ENCODE data around the gene ADORA1. TPM values are rescaled to one million over a fixed set of nuclear protein-coding genes. Genes with fewer than 3 reads are reported as not detected.

The ADORA1 gene
- polyA plus RNA-seq, 1 of the 3 experiments (the other 2 are of a cell fraction): 4.8 TPM

DNA sequence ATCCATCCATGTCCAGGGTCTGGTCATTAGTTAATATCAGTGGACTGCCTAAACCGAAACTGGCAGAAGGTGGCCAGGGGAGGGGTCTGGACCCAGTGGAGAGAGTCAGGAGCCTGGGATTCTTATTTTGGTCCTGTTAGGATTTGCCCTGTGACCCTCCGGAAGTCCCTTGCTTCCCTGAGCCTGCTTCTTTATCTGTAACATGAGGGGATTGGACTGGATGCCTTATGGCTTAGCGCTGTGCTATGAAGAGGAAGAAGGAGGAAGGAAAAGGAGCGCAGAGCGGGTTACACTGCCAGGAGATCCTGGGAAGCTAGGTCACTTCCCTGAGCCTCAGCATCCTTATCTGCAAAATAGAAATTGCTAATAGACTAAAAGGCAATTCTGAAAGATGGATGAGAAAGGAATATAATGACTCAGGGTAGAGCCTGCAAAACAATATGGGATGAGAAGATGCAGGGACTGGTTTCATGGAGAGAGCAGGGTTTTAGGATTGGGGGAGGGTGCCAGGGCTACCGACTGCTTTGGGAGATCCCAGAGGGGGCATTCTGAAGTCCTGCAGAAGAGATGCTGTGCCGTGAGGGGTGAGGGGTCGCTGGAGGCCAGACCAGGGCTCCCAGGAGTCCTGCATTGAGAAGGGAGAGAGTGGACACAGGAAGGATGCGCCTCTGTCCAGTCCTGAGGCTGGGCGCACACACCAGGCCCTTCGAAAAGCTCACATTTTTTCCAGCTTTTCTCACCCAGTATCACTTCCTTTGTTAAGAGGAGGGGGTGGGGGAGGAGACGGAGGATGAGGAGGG lies 460 bp upstream of the ADORA1 start:
- POLR2A ChIA-PET: no interaction called here
- DNase-seq: no peak
- H3K4me2 ChIP-seq: peak overlapping the region; percentile 54

DNA sequence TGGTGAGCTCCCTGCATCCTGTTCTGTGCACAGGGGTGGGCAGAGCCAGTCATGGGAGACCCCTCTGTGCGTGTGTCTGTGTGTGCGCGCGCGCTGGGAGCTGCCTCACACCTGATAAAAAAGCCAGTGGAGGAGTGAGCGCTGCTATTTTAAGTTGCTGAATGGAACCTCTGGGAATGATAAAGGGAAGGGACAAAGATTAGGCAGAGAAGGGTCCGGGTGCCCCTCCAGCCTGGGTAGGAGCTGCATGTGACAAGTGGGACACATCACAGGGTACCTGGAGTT lies 847 bp downstream of the ADORA1 start:
- TF ChIP-seq, protein P1, sequence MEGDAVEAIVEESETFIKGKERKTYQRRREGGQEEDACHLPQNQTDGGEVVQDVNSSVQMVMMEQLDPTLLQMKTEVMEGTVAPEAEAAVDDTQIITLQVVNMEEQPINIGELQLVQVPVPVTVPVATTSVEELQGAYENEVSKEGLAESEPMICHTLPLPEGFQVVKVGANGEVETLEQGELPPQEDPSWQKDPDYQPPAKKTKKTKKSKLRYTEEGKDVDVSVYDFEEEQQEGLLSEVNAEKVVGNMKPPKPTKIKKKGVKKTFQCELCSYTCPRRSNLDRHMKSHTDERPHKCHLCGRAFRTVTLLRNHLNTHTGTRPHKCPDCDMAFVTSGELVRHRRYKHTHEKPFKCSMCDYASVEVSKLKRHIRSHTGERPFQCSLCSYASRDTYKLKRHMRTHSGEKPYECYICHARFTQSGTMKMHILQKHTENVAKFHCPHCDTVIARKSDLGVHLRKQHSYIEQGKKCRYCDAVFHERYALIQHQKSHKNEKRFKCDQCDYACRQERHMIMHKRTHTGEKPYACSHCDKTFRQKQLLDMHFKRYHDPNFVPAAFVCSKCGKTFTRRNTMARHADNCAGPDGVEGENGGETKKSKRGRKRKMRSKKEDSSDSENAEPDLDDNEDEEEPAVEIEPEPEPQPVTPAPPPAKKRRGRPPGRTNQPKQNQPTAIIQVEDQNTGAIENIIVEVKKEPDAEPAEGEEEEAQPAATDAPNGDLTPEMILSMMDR (IDR thresholded peaks at IDR 0.05): peak; percentile 0; the same call in 1 of the 2 replicates
- TF ChIP-seq, protein P2, sequence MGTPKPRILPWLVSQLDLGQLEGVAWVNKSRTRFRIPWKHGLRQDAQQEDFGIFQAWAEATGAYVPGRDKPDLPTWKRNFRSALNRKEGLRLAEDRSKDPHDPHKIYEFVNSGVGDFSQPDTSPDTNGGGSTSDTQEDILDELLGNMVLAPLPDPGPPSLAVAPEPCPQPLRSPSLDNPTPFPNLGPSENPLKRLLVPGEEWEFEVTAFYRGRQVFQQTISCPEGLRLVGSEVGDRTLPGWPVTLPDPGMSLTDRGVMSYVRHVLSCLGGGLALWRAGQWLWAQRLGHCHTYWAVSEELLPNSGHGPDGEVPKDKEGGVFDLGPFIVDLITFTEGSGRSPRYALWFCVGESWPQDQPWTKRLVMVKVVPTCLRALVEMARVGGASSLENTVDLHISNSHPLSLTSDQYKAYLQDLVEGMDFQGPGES (IDR thresholded peaks at IDR 0.05; ENCODE audit: low read depth, low read length): no peak
- Histone ChIP-seq H3K4me3 (ENCODE audit: low read depth in 2 of 2, low read length in 1 of 2) (peak overlapping the region; percentile 48 to 55), H2AFZ (ENCODE audit: low read depth) (peak overlapping the region; percentile 55; the same call in 1 of the 2 replicates), H4K20me1 (ENCODE audit: insufficient read depth) (no peaks in the 10 kb centered on the region), H3K4me2 (peak overlapping the region; percentile 54), H3K9me2 (no peaks in the 10 kb centered on the region), H3K4me1 (ENCODE audit: control insufficient read depth in 1 of 2, insufficient read depth in 2 of 2, low read depth in 1 of 2, low read length in 1 of 2) (peaks cover 21 to 69% of the 10 kb centered on the region in 2 experiments), H3K9ac (no peak overlapping the region), H3F3A (replicated peaks; ENCODE audit: insufficient read depth) (peaks cover 5% of the 10 kb centered on the region), H3K79me2 (ENCODE audit: insufficient read depth) (no peaks in the 10 kb centered on the region), H3K9me3 (no peaks in the 10 kb centered on the region), H3K36me3 (replicated peaks in 1 of 2; ENCODE audit: control insufficient read depth in 1 of 2, insufficient read depth in 2 of 2, low read length in 1 of 2) (no peaks in the 10 kb centered on the region), H3K27me3 (ENCODE audit: insufficient read depth) (no peaks in the 10 kb centered on the region), H3K27ac (ENCODE audit: low read depth in 2 of 2, low read length in 1 of 2) (no peak overlapping the region)
- ChIA-PET POLR2A (no interaction called here), CTCF (interaction anchor here (0.9 to 26.1 kb wide), 12 partner anchors 10 to 141 kb away, joined by 3 to 602 read pairs (median 7); partner anchors contain the start of gene MYBPH)
- 87% methylated on average over 7 of the region's 7 CpGs for WGBS (ENCODE audit: low lambda C conversion rate)
- no peak for DNase-seq

More for the DNA sequence above, 460 bp upstream of the ADORA1 start:
- H4K20me1 ChIP-seq (ENCODE audit: insufficient read depth): no peaks in the 10 kb centered on the region
- peaks cover 21 to 67% of the 10 kb centered on the region in 2 experiments for H3K4me1 ChIP-seq (ENCODE audit: control insufficient read depth in 1 of 2, insufficient read depth in 2 of 2, low read depth in 1 of 2, low read length in 1 of 2)
- no peaks in the 10 kb centered on the region for H3K9me2 ChIP-seq
- peaks cover 5% of the 10 kb centered on the region for H3F3A ChIP-seq (replicated peaks; ENCODE audit: insufficient read depth)
- CTCF ChIA-PET: interaction anchor here (0.8 to 26.1 kb wide), 15 partner anchors 10 to 182 kb away, joined by 3 to 602 read pairs (median 6); partner anchors contain the start of gene MYBPH
- no peaks in the 10 kb centered on the region for H3K79me2 ChIP-seq (ENCODE audit: insufficient read depth)
- WGBS (ENCODE audit: low lambda C conversion rate): 74% methylated on average over 11 of the region's 12 CpGs
- H2AFZ ChIP-seq (ENCODE audit: low read depth): peak overlapping the region; percentile 36; the same call in 1 of the 2 replicates
- TF ChIP-seq, protein P3, sequence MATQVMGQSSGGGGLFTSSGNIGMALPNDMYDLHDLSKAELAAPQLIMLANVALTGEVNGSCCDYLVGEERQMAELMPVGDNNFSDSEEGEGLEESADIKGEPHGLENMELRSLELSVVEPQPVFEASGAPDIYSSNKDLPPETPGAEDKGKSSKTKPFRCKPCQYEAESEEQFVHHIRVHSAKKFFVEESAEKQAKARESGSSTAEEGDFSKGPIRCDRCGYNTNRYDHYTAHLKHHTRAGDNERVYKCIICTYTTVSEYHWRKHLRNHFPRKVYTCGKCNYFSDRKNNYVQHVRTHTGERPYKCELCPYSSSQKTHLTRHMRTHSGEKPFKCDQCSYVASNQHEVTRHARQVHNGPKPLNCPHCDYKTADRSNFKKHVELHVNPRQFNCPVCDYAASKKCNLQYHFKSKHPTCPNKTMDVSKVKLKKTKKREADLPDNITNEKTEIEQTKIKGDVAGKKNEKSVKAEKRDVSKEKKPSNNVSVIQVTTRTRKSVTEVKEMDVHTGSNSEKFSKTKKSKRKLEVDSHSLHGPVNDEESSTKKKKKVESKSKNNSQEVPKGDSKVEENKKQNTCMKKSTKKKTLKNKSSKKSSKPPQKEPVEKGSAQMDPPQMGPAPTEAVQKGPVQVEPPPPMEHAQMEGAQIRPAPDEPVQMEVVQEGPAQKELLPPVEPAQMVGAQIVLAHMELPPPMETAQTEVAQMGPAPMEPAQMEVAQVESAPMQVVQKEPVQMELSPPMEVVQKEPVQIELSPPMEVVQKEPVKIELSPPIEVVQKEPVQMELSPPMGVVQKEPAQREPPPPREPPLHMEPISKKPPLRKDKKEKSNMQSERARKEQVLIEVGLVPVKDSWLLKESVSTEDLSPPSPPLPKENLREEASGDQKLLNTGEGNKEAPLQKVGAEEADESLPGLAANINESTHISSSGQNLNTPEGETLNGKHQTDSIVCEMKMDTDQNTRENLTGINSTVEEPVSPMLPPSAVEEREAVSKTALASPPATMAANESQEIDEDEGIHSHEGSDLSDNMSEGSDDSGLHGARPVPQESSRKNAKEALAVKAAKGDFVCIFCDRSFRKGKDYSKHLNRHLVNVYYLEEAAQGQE (IDR thresholded peaks at IDR 0.05; ENCODE audit: low read depth, low read length): peak; percentile 80; the same call in 1 of the 2 replicates
- TF ChIP-seq RCOR1 (IDR thresholded peaks at IDR 0.05; ENCODE audit: low read length): no peak
- no peaks in the 10 kb centered on the region for H3K9me3 ChIP-seq
- H3K27me3 ChIP-seq (ENCODE audit: insufficient read depth): no peaks in the 10 kb centered on the region; the same call in 1 of the 2 replicates
- H3K9ac ChIP-seq: peak overlapping the region; percentile 3; the same call in 1 of the 2 replicates
- H3K27ac ChIP-seq (ENCODE audit: low read depth in 2 of 2, low read length in 1 of 2): no peak overlapping the region
- H3K36me3 ChIP-seq (replicated peaks in 1 of 2; ENCODE audit: control insufficient read depth in 1 of 2, insufficient read depth in 2 of 2, low read length in 1 of 2): no peaks in the 10 kb centered on the region
- peak overlapping the region; percentile 48 to 55; a peak in 3 of 4 replicates for H3K4me3 ChIP-seq (ENCODE audit: low read depth in 2 of 2, low read length in 1 of 2)

All from SK-N-SH (cell line).